Breast epithelium (tissue), 3 donors: ENCODE results near the gene ARID3A.
"Not testable (repeated sequence)": the region's sequence is repeated elsewhere in the genome, so short reads cannot be mapped to it uniquely, and the experiment has no call there.

Experiments
- CTCF ChIP-seq, 3 donors: fragments of 450-650 bp; IDR thresholded peaks; one replicate each; pipeline ENCODE4 v1.5.1; 2016 to 2017; ENCODE audit warnings: antibody characterized with exemption in 3 of 3, mild to moderate bottlenecking in 3 of 3, moderate library complexity in 3 of 3
- POLR2AphosphoS5 ChIP-seq, 3 donors: sonication (generic); formaldehyde crosslinking; IDR thresholded peaks; one replicate each; pipeline ENCODE4 v1.6.1; 2017; ENCODE audit warnings: antibody characterized with exemption in 3 of 3

DNA sequence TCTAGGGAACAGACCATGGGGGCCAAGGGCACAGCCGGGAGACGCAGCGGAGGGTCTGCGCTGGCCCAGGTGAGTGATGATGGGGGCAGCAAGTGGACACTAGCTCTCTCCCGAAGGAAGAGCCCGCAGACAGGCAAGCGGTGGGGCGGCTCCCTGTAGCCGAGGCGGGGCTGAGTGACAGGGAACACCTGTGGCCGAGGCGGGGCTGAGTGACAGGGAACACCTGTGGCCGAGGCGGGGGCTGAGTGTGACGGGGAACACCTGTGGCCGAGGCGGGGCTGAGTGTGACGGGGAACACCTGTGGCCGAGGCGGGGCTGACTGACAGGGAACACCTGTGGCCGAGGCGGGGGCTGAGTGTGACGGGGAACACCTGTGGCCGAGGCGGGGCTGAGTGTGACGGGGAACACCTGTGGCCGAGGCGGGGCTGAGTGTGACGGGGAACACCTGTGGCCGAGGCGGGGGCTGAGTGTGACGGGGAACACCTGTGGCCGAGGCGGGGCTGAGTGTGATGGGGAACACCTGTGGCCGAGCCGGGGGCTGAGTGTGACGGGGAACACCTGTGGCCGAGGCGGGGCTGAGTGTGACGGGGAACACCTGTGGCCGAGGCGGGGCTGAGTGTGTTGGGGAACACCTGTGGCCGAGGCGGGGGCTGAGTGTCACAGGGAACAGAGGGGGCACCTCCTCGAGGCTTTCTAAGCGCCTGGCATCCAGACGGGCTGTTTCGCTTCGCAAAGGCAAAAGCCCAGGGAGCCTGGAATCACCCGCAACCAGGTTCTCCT, 34.2 kb upstream of the ARID3A start:
- TF ChIP-seq CTCF, POLR2AphosphoS5 (IDR thresholded peaks at IDR 0.05): not testable (repeated sequence)
